Brain pericyte (primary cell): ENCODE measurements around the gene CLECL1.
A peak's percentile ranks its signal among the peaks of the same experiment; 100 is the strongest.
"Not testable (repeated sequence)": the region's sequence is repeated elsewhere in the genome, so short reads cannot be mapped to it uniquely, and the experiment has no call there.

Experiments used
- DNase-seq: peaks from one replicate; pipeline ENCODE4 v3.0.0-alpha.2; 2012; ENCODE audit warnings: low read depth, low spot score

Gene CLECL1

GRCh38 chr12:9695661-9696060, 37.2 kb downstream of the CLECL1 start:
- not testable (repeated sequence) for DNase-seq

- not testable (repeated sequence) for DNase-seq
Measured at GRCh38 chr12:9695150-9695549, 37.7 kb downstream of the CLECL1 start.

DNA sequence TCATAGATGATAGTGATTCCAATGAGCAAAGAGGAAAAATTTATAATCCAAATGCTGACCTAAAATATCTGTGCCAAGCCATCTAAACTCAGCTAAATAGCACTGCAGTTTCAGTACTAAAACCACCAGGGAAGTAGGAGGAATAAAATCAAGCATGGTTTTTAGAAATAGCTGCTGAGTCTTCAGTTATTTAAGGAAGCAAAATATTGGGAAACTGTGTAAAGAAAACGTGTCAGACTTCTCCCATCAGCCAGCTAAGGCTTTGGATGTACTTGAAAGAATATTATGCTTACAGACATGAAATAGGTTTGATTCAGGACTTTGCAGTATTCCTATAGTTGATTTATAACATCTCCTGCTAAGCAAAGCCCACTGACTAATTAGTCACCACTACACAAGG, 38.7 kb downstream of the CLECL1 start:
- DNase-seq, result no peak

DNA sequence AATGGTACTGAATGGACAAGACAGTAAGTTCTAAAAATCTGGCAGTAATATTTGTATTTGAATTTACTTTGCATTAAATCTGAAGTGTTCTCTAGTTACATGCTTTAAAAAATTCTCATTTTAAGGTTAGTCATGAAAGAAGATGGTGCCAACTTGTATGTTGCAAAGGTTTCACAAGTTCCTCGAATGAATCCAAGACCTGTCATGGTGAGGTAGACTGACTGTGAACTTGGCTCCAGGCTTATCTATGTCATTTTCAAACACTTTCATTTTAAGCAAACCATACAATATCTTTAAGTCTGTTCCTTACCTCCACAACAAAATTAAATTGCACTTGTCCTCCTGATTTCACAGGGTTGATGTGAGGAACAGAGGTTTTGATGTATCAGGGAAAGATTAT, 40.0 kb downstream of the CLECL1 start:
- no peak for DNase-seq

DNA sequence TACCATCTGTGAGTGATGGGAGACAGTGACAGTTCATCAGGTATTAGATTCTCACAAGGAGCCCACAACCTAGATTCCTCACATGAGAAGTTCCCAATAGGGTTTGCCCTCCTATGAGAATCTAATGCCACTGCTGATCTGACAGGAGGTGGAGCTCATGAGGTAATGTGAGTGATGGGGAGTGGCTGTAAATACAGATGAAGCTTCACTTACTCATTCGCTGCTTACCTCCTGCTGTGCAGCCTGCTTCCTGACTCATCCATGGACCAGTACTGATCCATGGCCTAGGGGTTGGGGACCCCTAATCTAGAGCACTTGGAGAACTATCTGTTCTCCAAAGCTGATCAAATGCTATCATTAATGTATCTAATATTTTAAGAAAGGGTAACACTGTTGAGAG, 45.7 kb downstream of the CLECL1 start:
- DNase-seq, result peak; percentile 16

DNA sequence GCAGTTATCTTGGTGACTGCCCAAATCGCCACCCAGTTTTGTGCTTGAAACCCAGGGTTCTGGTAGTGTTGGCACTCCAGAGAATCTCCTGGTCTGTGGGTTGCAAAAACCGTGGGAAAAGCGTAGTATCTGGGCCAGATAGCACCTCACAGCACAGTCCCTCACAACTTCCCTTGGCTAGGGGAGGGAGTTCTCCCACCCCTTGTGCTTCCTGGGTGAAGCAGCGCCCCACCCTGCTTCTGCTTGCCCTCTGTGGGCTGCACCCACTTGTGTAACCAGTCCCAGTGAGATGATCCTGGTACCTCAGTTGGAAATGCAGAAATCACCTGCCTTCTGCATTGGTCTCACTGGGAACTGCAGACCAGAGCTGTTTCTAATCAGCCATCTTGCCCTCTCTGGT, 47.0 kb downstream of the CLECL1 start:
- DNase-seq, result no peak

GRCh38 chr12:9685366-9685765, 47.5 kb downstream of the CLECL1 start:
- not testable (repeated sequence) for DNase-seq

- not testable (repeated sequence) for DNase-seq
Measured at GRCh38 chr12:9682949-9683348, 49.9 kb downstream of the CLECL1 start.

- DNase-seq, result not testable (repeated sequence)
Measured at GRCh38 chr12:9682508-9682907, 50.4 kb downstream of the CLECL1 start.

- DNase-seq, result no peak
Measured at GRCh38 chr12:9674226-9674590, 58.7 kb downstream of the CLECL1 start.

- DNase-seq, result peak; percentile 67
Measured at GRCh38 chr12:9673404-9674225, 59.3 kb downstream of the CLECL1 start.
